HepG2 (cell line): ENCODE data around the gene SCAI. TPM values are rescaled to one million over a fixed set of nuclear protein-coding genes. Genes with fewer than 3 reads are reported as not detected.

Source experiments
- ATAC-seq: fragments of 200-7000 bp; cut with Tn5 transposase; 3 replicates; pipeline ENCODE4 v1.9.1; 2020; ENCODE audit warnings: mild to moderate bottlenecking, moderate library complexity
- BruUV-seq: library from RNA; stranded (reverse); fragments of 400-500 nt; replicated peaks from 2 replicates; lab custom pipeline; 2021; lab: Mats Ljungman, UMichigan
- CTCF ChIA-PET: fragments of 300-600 bp; formaldehyde crosslinking; extraction: SDS; loops from one replicate; lab custom pipeline; 2021; ENCODE audit warnings: low total read pairs, inconsistent platforms, low intra/inter-chr PET ratio; lab: Yijun Ruan, JAX
- POLR2A ChIA-PET: fragments of 350-600 bp; sonication (Branson Sonifier 250); formaldehyde crosslinking; loops from one replicate; lab custom pipeline; 2020; ENCODE audit warnings: antibody characterized with exemption, inconsistent platforms; lab: Yijun Ruan, JAX
- DNase-seq: peaks from one replicate; pipeline ENCODE4 v3.0.0-alpha.2; 2015; ENCODE audit warnings: low spot score
- FAIRE-seq: peaks from 3 replicates; lab custom pipeline; 2011; peaks lifted over from hg19 to GRCh38; lab: Jason Lieb, UNC
- H2AFZ ChIP-seq: one replicate; pipeline ENCODE4 v1.6.1; 2011; ENCODE audit warnings: low read length, inconsistent platforms
- H3K27ac ChIP-seq: fragments of 300-600 bp; 3 replicates; pipeline ENCODE4 v1.8.0; 2011; ENCODE audit warnings: mixed run types, mild to moderate bottlenecking, mixed read lengths, low read length, inconsistent platforms; ENCODE audit not compliant: insufficient read depth; ENCODE audit errors: extremely low read length
- H3K27me3 ChIP-seq, 2 experiments: fragments of 200-600 bp in 1 of 2; 2 replicates in 1 of 2; 3 replicates in 1 of 2; pipeline versions ENCODE4 v1.6.0 to v1.8.0; 2011; ENCODE audit warnings: low read length in 2 of 2, mild to moderate bottlenecking in 2 of 2, moderate library complexity in 2 of 2, inconsistent platforms in 1 of 2; ENCODE audit not compliant: insufficient read depth in 2 of 2, control insufficient read depth in 1 of 2
- H3K36me3 ChIP-seq, 2 experiments: fragments of 200-600 bp in 1 of 2; replicated peaks in 1 of 2; 2 replicates in 1 of 2; 3 replicates in 1 of 2; pipeline versions ENCODE4 v1.5.1 to v1.8.0; 2011; ENCODE audit warnings: low read length in 2 of 2, inconsistent platforms in 1 of 2; ENCODE audit not compliant: insufficient read depth in 2 of 2, control insufficient read depth in 1 of 2
- H3K4me1 ChIP-seq: 2 replicates; pipeline ENCODE4 v1.5.1; 2012; ENCODE audit warnings: low read length, inconsistent platforms; ENCODE audit not compliant: insufficient read depth
- H3K4me2 ChIP-seq: 2 replicates; pipeline ENCODE4 v1.6.0; 2011; ENCODE audit warnings: low read depth, low read length, inconsistent platforms
- H3K4me3 ChIP-seq, 3 experiments: fragments of 200-600 bp in 1 of 3; sonication (generic), shearing (Covaris generic) in 1 of 3; replicated peaks in 1 of 3; 2 replicates each; pipeline ENCODE4 v1.5.1; 2011 to 2016; ENCODE audit warnings: low read length in 3 of 3, inconsistent platforms in 2 of 3, low read depth in 2 of 3, mild to moderate bottlenecking in 2 of 3, control low read depth in 1 of 3, mixed read lengths in 1 of 3; ENCODE audit not compliant: insufficient read depth in 1 of 3
- H3K79me2 ChIP-seq: one replicate; pipeline ENCODE4 v1.6.1; 2011; ENCODE audit warnings: low read length, inconsistent platforms; ENCODE audit not compliant: insufficient read depth
- H3K9ac ChIP-seq: 2 replicates; pipeline ENCODE4 v1.6.0; 2011; ENCODE audit warnings: mild to moderate bottlenecking, low read depth, low read length, inconsistent platforms; ENCODE audit not compliant: insufficient read depth
- H3K9me3 ChIP-seq: 2 replicates; pipeline ENCODE4 v1.5.1; 2012; ENCODE audit warnings: mild to moderate bottlenecking, low read length
- H4K20me1 ChIP-seq: 2 replicates; pipeline ENCODE4 v1.6.0; 2011; ENCODE audit warnings: inconsistent platforms, mild to moderate bottlenecking, low read length, moderate library complexity; ENCODE audit not compliant: insufficient read depth
- CEBPG ChIP-seq: IDR thresholded peaks from 2 replicates; pipeline ENCODE4 v1.6.1; 2016
- ETV5 ChIP-seq: IDR thresholded peaks from 2 replicates; pipeline ENCODE4 v1.6.1; 2018; ENCODE audit warnings: missing biosample characterization, missing genetic modification reagents, inconsistent platforms, borderline replicate concordance
- IRF2 ChIP-seq: IDR thresholded peaks from 2 replicates; pipeline ENCODE4 v1.6.1; 2018; ENCODE audit warnings: missing genetic modification reagents, missing compliant biosample characterization
- MXD4 ChIP-seq: IDR thresholded peaks from 2 replicates; pipeline ENCODE4 v1.6.1; 2016; ENCODE audit warnings: mild to moderate bottlenecking, missing biosample characterization, missing genetic modification reagents
- ZFP37 ChIP-seq: sonication (generic); formaldehyde crosslinking; IDR thresholded peaks from 2 replicates; pipeline ENCODE4 v1.4.0; 2020; ENCODE audit warnings: missing genetic modification reagents, borderline replicate concordance
- ZNF331 ChIP-seq: sonication (generic); formaldehyde crosslinking; IDR thresholded peaks from 2 replicates; pipeline ENCODE4 v1.4.0; 2020; ENCODE audit warnings: missing genetic modification reagents
- ZNF432 ChIP-seq: sonication (generic); formaldehyde crosslinking; IDR thresholded peaks from 2 replicates; pipeline ENCODE4 v1.5.0; 2020; ENCODE audit warnings: missing genetic modification reagents, mild to moderate bottlenecking, borderline replicate concordance
- WGBS: methylation state at CpG from one replicate; pipeline ENCODE4 v1.1.6; 2017; ENCODE audit warnings: low lambda C conversion rate; 5-methylcytosine and 5-hydroxymethylcytosine counted together
- in situ Hi-C: cut with HindIII; loops from 2 replicates; pipeline ENCODE4 v1.10.0; 2017; ENCODE audit warnings: low pct_unique_long_range_greater_than_20kb; ENCODE audit not compliant: extremely low pct_ligation_motif_present
- intact Hi-C: fragments of 100-400 bp; cut with micrococcal nuclease; formaldehyde crosslinking; loops from one replicate; pipeline ENCODE4 v1.10.0; 2022; ENCODE audit not compliant: unreplicated experiment
- polyA plus RNA-seq, 8 experiments: library from polyadenylated mRNA; depleted of rRNA in 3 of 8; stranded (reverse) in 7 of 8; unstranded in 1 of 8; fragments of >200 nt; fragmentation: Illumina TruSeq in 4 of 8; extraction: Trizol in 4 of 8; gene quantifications; 2 replicates each; pipeline versions ENCODE4 v1.2.1 to v1.2.3, GENCODE V29; 2011 to 2016; ENCODE audit warnings: low read depth in 4 of 8, missing spikeins in 1 of 8, mixed read lengths in 1 of 8; ENCODE audit not compliant: insufficient read depth in 1 of 8
- total RNA-seq, 5 experiments: library from RNA; depleted of rRNA; stranded (reverse); fragments of >200 nt; fragmentation: Illumina TruSeq; extraction: Trizol; gene quantifications; 2 replicates each; pipeline ENCODE4 v1.2.3, GENCODE V29; 2016; ENCODE audit warnings: low read depth in 1 of 5
- TF ChIP-seq, protein P1 (sequence below): sonication (generic); formaldehyde crosslinking; IDR thresholded peaks from 2 replicates; pipeline ENCODE4 v1.4.0; 2020; ENCODE audit warnings: low read depth, mild to moderate bottlenecking, missing genetic modification reagents
- TF ChIP-seq, protein P2 (sequence below): sonication (generic); formaldehyde crosslinking; conservative IDR thresholded peaks from 2 replicates; pipeline ENCODE4 v1.4.0; 2020; ENCODE audit warnings: missing genetic modification reagents

Gene SCAI
- total and polyA plus RNA-seq, 2 of the 13 experiments (the other 11 are each of a cell fraction or from before 2014, with no cell fraction given), result 4.4 to 8.4 TPM

DNA sequence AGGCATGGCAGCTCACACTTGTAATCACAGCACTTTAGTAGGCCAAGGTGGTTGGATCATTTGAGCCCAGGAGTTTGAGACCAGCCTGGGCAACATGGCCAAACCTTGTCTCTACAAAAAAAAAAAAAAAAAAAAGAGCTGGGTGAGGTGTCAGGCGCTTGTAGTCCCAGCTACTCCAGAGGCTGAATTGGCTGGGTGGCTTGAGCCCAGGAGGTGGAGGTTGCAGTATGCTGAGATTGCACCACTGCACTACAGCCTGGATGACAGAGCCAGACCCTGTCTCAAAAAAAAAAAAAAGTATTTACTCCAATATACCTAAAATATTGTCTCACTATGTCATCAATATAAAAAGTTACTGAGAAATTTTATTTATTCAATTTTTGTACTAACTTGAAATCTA lies 2.8 kb downstream of the SCAI start:
- intact Hi-C loops, result loop anchor here (10.0 kb wide), 2 partner anchors 276 to 366 kb away; partner anchors contain the start of genes ARPC5L, NR6A1, OLFML2A and RPL35
- no peaks in the 10 kb centered on the region for H4K20me1 ChIP-seq
- no peak overlapping the region for H3K4me3 ChIP-seq
- ATAC-seq (no peak), FAIRE-seq (no peak), DNase-seq (no peak)
- no peak overlapping the region for H3K4me2 ChIP-seq
- ChIA-PET CTCF (no interaction called here), POLR2A (no interaction called here)
- peaks cover 7% of the 10 kb centered on the region for H3K79me2 ChIP-seq
- H3K27me3 ChIP-seq, result no peaks in the 10 kb centered on the region; a peak in 1 of 5 replicates
- no peak overlapping the region for H3K27ac ChIP-seq
- H3K36me3 ChIP-seq, result no peaks in the 10 kb centered on the region
- BruUV-seq, result no TSS peak
- 95% methylated on average over 1 of the region's 1 CpG for WGBS
- H3K9ac ChIP-seq, result no peak overlapping the region
- TF ChIP-seq, protein P1, sequence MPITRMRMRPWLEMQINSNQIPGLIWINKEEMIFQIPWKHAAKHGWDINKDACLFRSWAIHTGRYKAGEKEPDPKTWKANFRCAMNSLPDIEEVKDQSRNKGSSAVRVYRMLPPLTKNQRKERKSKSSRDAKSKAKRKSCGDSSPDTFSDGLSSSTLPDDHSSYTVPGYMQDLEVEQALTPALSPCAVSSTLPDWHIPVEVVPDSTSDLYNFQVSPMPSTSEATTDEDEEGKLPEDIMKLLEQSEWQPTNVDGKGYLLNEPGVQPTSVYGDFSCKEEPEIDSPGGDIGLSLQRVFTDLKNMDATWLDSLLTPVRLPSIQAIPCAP (CRISPR knock-in tag), result no peak
- TF ChIP-seq ZNF432 (CRISPR knock-in tag), result no peak
- TF ChIP-seq ETV5 (CRISPR knock-in tag), result no peak
- no peak for TF ChIP-seq MXD4 (CRISPR knock-in tag)
- TF ChIP-seq, protein P2, sequence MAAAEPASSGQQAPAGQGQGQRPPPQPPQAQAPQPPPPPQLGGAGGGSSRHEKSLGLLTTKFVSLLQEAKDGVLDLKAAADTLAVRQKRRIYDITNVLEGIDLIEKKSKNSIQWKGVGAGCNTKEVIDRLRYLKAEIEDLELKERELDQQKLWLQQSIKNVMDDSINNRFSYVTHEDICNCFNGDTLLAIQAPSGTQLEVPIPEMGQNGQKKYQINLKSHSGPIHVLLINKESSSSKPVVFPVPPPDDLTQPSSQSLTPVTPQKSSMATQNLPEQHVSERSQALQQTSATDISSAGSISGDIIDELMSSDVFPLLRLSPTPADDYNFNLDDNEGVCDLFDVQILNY (CRISPR knock-in tag), result no peak
- no peak for TF ChIP-seq CEBPG (CRISPR knock-in tag)
- TF ChIP-seq ZNF331 (CRISPR knock-in tag), result no peak
- TF ChIP-seq IRF2 (CRISPR knock-in tag), result no peak
- no peak for TF ChIP-seq ZFP37 (CRISPR knock-in tag)
- H3K9me3 ChIP-seq, result no peaks in the 10 kb centered on the region
- in situ Hi-C loops, result no loop called here
- peaks cover 20% of the 10 kb centered on the region for H3K4me1 ChIP-seq
- H2AFZ ChIP-seq, result no peak overlapping the region
